Endodermal cell (in vitro differentiated cells): ENCODE measurements around the gene ABI2. TPM values are rescaled to one million over a fixed set of nuclear protein-coding genes. Genes with fewer than 3 reads are reported as not detected.

Experiments
- DNase-seq: peaks from one replicate; pipeline ENCODE4 v3.0.0-alpha.2; 2017
- H3K27ac ChIP-seq: 2 replicates; pipeline ENCODE4 v1.5.1; 2013; ENCODE audit warnings: mild to moderate bottlenecking, low read depth, low read length, moderate library complexity
- H3K27me3 ChIP-seq: 2 replicates; pipeline ENCODE4 v1.6.1; 2013; ENCODE audit warnings: mild to moderate bottlenecking, low read length, moderate library complexity; ENCODE audit not compliant: insufficient read depth, control insufficient read depth, poor library complexity, severe bottlenecking
- H3K36me3 ChIP-seq: 2 replicates; pipeline ENCODE4 v1.7.0; 2013; ENCODE audit warnings: mild to moderate bottlenecking, low read length, moderate library complexity; ENCODE audit not compliant: control insufficient read depth, insufficient read depth
- H3K4me1 ChIP-seq: one replicate; pipeline ENCODE4 v1.7.0; 2013; ENCODE audit warnings: low read length; ENCODE audit not compliant: control insufficient read depth, insufficient read depth
- H3K4me3 ChIP-seq: 2 replicates; pipeline ENCODE4 v1.5.1; 2013; ENCODE audit warnings: mild to moderate bottlenecking, low read length, moderate library complexity
- H3K9ac ChIP-seq: 2 replicates; pipeline ENCODE4 v1.6.1; 2013; ENCODE audit warnings: mild to moderate bottlenecking, low read length, moderate library complexity; ENCODE audit not compliant: poor library complexity, severe bottlenecking; ENCODE audit errors: extremely low read depth
- H3K9me3 ChIP-seq: 2 replicates; pipeline ENCODE4 v1.6.1; 2013; ENCODE audit warnings: mild to moderate bottlenecking, low read length, moderate library complexity; ENCODE audit not compliant: control insufficient read depth
- H3K27ac Mint-ChIP-seq: 2 replicates; pipeline ENCODE4 v1.8.0; 2020; ENCODE audit warnings: mixed read lengths
- H3K27me3 Mint-ChIP-seq: 2 replicates; pipeline ENCODE4 v1.8.0; 2021; ENCODE audit warnings: mild to moderate bottlenecking, mixed read lengths; ENCODE audit not compliant: insufficient read depth
- H3K36me3 Mint-ChIP-seq: 2 replicates; pipeline ENCODE4 v1.8.0; 2020; ENCODE audit warnings: low read depth, mixed read lengths
- H3K4me1 Mint-ChIP-seq: 2 replicates; pipeline ENCODE4 v1.8.0; 2020; ENCODE audit warnings: mixed read lengths
- H3K4me3 Mint-ChIP-seq: 2 replicates; pipeline ENCODE4 v1.8.0; 2020; ENCODE audit warnings: mild to moderate bottlenecking, moderate library complexity, mixed read lengths
- H3K9me3 Mint-ChIP-seq: 2 replicates; pipeline ENCODE4 v1.8.0; 2020; ENCODE audit warnings: mild to moderate bottlenecking, mixed read lengths
- CTCF ChIP-seq: fragments of 200-600 bp; sonication (generic); conservative IDR thresholded peaks from 2 replicates; pipeline ENCODE4 v1.5.0; 2021; ENCODE audit warnings: antibody characterized with exemption, mild to moderate bottlenecking
- WGBS, 2 experiments: methylation state at CpG; one replicate each; pipeline versions ENCODE4 v1.1.5 to v1.1.7; 2013; ENCODE audit warnings: missing lambda C conversion rate in 2 of 2, mixed read lengths in 1 of 2; ENCODE audit not compliant: insufficient coverage in 1 of 2, insufficient read length in 1 of 2; 5-methylcytosine and 5-hydroxymethylcytosine counted together
- long read RNA-seq, 4 experiments: library from polyadenylated mRNA in 2 of 4; library from RNA in 1 of 4; library from capped mRNA in 1 of 4; stranded (forward) in 3 of 4; unstranded in 1 of 4; transcript quantifications; one replicate each; pipeline ENCODE4 v2.0.0, GENCODE V29; 2020 to 2021; ENCODE audit warnings: inconsistent platforms in 1 of 4
- polyA plus RNA-seq, 2 experiments: library from polyadenylated mRNA; stranded (reverse); fragments of 50-300 nt; gene quantifications; one replicate each; pipeline ENCODE4 v1.2.3, GENCODE V29; 2013
- total RNA-seq, 2 donors: library from RNA; stranded (reverse); fragmentation: NEBNext Ultra II Directional in 1 of 2; extraction: Animal tissue kit (Norgen Biotek cat#: 25700) in 1 of 2; gene quantifications; 2 replicates in 1 of 2; 3 replicates in 1 of 2; pipeline ENCODE4 v1.2.1, GENCODE V29; 2021

The ABI2 gene
- total RNA-seq = 100 to 1,000 TPM; 115 to 139 TPM
- 145 TPM for polyA plus RNA-seq (2013, experiment 1 of 2)
- 143 TPM for polyA plus RNA-seq (2013, experiment 2 of 2)
- long read RNA-seq, experiment 1, full-length matches to known transcripts = 8 of 52 reads
- long read RNA-seq, experiment 1, partial matches to known transcripts = 33 of 52 reads
- long read RNA-seq, experiment 1, other reads (novel, unspliced or antisense) = 11 of 52 reads
- long read RNA-seq, experiment 2, full-length matches to known transcripts = 35 of 153 reads
- long read RNA-seq, experiment 2, partial matches to known transcripts = 27 of 153 reads
- long read RNA-seq, experiment 2, other reads (novel, unspliced or antisense) = 91 of 153 reads
- long read RNA-seq, experiment 3, full-length matches to known transcripts = 55 of 211 reads
- long read RNA-seq, experiment 3, partial matches to known transcripts = 5 of 211 reads
- long read RNA-seq, experiment 3, other reads (novel, unspliced or antisense) = 151 of 211 reads
- long read RNA-seq, experiment 4, full-length matches to known transcripts = 9 of 51 reads
- long read RNA-seq, experiment 4, partial matches to known transcripts = 3 of 51 reads
- long read RNA-seq, experiment 4, other reads (novel, unspliced or antisense) = 39 of 51 reads

- Mint-ChIP-seq H3K36me3 (no peaks in the 10 kb centered on the region), H3K27me3 (no peaks in the 10 kb centered on the region), H3K27ac (peak within 1 kb of the TSS; percentile 99), H3K4me1 (peaks cover 10% of the 10 kb centered on the region), H3K9me3 (no peaks in the 10 kb centered on the region), H3K4me3 (peak within 1 kb of the TSS; percentile 73)
- Histone ChIP-seq H3K27me3 (no peaks in the 10 kb centered on the region), H3K4me1 (no peaks in the 10 kb centered on the region), H3K9ac (peak within 1 kb of the TSS; percentile 97), H3K36me3 (no peaks in the 10 kb centered on the region), H3K4me3 (peak within 1 kb of the TSS; percentile 98), H3K9me3 (no peaks in the 10 kb centered on the region), H3K27ac (peak within 1 kb of the TSS; percentile 98)
- peak; percentile 97 for DNase-seq
- WGBS, 2 experiments = 0 to 1% methylated on average over 17 to 98 of the region's 98 CpGs
- TF ChIP-seq CTCF = no peak
Measured at GRCh38 chr2:203327901-203328759, at the start of gene ABI2. Gene ABI2 (plus strand): TSS chr2:203328394. CDS start chr2:203328515, 121 bp downstream.

DNA sequence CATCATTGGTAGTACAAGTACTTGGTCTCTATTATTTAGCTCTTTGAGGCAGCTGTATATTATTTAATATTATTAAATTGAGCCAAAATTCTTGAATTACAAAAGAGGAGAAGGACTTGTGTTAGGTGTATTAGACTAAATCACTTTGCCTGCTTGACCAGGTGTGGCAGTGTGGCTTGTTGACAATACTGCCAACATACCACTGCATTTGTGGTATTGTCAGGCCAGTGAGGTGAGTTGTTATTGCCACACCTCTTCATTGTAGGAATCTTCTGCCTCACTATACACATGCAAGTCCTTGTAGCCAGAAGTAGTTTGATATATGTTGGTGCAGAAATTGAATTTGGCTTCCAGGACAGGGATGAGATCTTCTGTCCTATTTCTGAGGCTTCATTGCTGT is 48.9 kb upstream of the ABI2 start:
- DNase-seq = no peak
- Mint-ChIP-seq H3K4me1 (no peaks in the 10 kb centered on the region), H3K36me3 (peaks cover 42% of the 10 kb centered on the region), H3K27me3 (no peaks in the 10 kb centered on the region), H3K27ac (no peak overlapping the region), H3K4me3 (no peak overlapping the region), H3K9me3 (no peaks in the 10 kb centered on the region)
- Histone ChIP-seq H3K27ac (no peak overlapping the region), H3K9me3 (no peaks in the 10 kb centered on the region), H3K27me3 (no peaks in the 10 kb centered on the region), H3K36me3 (peaks cover 79% of the 10 kb centered on the region), H3K4me3 (no peak overlapping the region), H3K9ac (no peak overlapping the region), H3K4me1 (no peaks in the 10 kb centered on the region)
- peak; percentile 28 for TF ChIP-seq CTCF

- Mint-ChIP-seq H3K9me3 (no peaks in the 10 kb centered on the region), H3K4me3 (no peak overlapping the region), H3K27me3 (no peaks in the 10 kb centered on the region), H3K36me3 (peaks cover 47% of the 10 kb centered on the region), H3K27ac (no peak overlapping the region), H3K4me1 (no peaks in the 10 kb centered on the region)
- no peaks in the 10 kb centered on the region for H3K9me3 ChIP-seq
- H3K4me1 ChIP-seq = no peaks in the 10 kb centered on the region
- DNase-seq = no peak
- TF ChIP-seq CTCF = no peak
- 95 to 96% methylated on average over 4 to 6 of the region's 6 CpGs for WGBS, 2 experiments
- no peaks in the 10 kb centered on the region for H3K27me3 ChIP-seq
- no peak overlapping the region for H3K4me3 ChIP-seq
- no peak overlapping the region for H3K27ac ChIP-seq
- H3K9ac ChIP-seq = no peak overlapping the region
- peaks cover 79% of the 10 kb centered on the region for H3K36me3 ChIP-seq
Measured at GRCh38 chr2:203280428-203281064, 47.6 kb upstream of the ABI2 start.
